Pulmonary artery endothelial cell (primary cell): Measurements from ENCODE around the gene IGF2R. TPM values are rescaled to one million over a fixed set of nuclear protein-coding genes. Genes with fewer than 3 reads are reported as not detected.
"Not testable (repeated sequence)": the region's sequence is repeated elsewhere in the genome, so short reads cannot be mapped to it uniquely, and the experiment has no call there.

ENCODE experiments used
- DNase-seq: peaks from one replicate; pipeline ENCODE4 v3.0.0-alpha.2; 2011; ENCODE audit warnings: low read depth, low spot score
- total RNA-seq: library from RNA; depleted of rRNA; stranded (reverse); fragments of >200 nt; gene quantifications from 2 replicates; pipeline ENCODE4 v1.2.3, GENCODE V29; 2014

The IGF2R gene
- total RNA-seq, 1 donor from 2014 or later, result 63.2 TPM

DNA sequence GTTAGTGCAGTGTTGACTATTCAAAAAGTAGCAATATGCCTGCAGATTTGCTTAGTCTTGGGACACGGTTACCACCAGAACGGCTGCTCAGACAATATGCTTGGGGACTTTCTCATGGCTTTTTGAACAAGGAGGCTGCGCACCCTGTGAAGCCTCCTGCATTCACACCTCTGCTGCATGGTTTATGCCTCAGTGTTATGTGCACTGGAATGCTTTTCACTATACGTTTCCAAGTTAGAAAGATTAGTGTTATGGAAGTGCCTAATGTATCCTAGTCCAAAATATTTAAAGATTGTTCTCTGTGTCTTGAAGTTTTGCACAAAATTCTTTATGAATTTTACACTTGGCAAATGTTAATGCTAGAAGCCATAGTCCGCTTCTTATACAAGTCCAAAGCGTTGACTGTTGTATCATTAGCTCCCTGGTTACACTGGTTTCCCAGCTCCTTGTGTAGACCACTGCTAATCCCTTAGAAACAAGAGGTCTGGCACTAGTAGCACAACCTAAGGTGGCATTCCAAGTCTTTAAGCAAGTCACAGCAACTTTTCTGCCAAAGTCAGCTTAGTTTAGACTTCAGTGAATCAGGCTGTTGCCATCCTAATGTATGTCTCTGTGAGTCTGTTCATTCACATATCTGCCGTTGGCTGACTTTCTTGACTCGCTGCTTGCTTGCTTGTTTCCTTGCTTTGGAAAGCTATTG, 126.4 kb downstream of the IGF2R start:
- DNase-seq, result no peak

DNA sequence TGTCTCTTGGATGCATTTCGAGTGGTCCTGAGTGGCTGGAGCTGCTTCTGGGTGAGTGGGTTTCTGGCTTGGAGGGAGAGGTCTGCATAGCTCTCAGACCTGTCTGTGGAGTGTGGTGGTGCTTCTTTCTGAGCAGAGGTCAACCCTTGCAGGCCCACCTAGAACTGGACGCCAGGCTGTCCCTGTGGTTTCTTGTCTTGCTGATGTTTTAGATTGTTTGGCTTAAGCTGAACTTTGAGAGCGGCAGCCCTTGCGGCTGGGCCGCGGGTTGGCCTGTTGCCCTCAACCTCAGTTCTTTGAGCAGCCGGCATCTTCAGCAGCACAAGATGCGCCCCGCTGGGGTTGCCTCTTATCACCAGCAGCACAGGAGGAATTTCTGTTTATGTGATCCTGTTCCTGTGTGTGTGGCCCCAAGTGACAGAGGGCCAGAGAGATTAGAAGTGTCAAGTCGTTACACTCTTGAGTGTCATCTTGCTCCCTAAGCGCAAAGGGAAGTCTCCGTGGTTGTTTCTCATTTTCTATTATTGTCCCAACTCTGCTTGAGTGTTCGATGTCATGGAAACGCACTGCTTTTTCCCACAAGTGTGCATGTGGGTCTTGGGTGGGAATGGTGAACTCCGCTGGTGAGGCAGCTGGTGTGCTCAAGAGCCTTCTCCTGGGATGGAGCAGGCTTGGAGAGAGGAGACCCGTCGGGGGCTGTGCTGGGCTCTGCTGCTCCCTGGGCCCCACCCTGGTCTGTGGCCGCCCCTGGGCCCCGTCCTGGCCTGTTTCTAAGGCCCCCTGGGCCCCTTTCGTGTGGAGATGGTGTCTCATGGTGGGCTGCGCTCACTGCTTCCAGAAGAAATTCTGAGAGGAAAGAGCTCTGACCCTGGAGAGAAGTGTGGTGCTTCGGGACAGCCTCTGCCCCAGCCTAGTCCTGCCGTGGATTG, 132.7 kb downstream of the IGF2R start:
- no peak for DNase-seq

DNA sequence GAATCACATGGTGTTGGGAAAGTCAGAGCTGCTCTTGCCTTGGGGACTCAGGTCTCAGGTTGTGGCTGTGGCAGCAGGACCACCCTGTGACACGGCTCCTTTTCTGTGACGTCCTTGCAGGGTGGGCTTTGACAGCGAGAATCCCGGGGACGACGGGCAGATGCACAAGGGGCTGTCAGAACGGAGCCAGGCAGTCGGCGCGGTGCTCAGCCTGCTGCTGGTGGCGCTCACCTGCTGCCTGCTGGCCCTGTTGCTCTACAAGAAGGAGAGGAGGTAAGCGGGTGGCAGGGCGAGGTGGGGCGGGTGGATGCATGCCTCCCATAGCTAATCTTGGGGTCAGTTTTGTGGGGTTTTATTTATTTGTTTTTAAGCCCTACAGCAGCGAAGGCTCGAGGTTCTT, 133.5 kb downstream of the IGF2R start:
- no peak for DNase-seq

DNA sequence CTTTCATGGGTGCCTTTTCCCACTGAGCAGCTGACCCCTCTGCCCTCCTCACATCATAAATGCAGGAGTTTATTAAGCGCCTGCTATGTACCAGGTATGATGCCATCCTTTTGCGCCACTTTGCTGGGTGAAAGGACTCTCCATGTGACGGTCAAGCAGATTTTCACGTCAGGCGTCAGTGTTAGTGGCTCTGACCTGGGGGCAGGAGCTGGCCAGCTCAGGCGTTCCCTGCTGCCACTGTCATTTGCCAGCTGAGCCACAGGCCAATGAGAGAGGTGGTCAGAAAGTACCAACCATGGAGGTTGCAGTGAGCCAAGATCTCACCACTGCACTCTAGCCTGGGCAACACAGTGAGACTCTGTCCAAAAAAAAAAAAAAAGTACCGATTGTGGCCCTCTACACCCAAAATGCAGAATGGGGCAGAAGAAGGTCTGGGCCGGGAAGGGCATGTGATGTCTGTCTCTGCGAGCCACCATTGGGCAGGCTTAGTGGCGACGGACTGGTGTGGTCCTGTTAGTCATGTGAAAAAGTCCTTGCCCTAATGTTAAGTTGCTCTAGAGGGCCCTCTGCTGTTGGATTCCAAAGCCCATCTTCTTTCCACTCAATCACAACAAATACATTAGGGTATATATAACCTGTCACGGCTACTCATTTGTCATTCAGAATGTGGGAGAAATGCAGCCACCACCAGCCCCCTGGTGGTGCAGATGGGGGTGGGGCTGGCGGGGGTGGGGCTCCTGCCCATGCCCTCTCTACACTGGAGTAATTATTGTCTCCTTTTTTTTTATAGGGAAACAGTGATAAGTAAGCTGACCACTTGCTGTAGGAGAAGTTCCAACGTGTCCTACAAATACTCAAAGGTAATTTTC, 134.3 kb downstream of the IGF2R start:
- no peak for DNase-seq

DNA sequence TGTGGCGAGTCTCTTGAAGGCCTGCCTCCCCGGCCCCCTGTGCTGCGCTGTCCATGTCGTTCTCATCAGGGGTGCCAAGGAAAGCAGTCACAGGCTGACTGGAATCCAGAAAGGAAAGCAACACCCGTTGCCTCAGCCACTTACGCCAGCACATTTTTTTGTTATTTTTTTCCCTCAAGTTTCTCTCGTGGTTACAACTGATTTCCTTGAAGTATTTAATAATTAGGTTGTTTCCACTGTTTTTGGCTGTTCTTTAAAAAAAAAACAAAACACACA, 134.9 kb downstream of the IGF2R start:
- DNase-seq, result no peak

DNA sequence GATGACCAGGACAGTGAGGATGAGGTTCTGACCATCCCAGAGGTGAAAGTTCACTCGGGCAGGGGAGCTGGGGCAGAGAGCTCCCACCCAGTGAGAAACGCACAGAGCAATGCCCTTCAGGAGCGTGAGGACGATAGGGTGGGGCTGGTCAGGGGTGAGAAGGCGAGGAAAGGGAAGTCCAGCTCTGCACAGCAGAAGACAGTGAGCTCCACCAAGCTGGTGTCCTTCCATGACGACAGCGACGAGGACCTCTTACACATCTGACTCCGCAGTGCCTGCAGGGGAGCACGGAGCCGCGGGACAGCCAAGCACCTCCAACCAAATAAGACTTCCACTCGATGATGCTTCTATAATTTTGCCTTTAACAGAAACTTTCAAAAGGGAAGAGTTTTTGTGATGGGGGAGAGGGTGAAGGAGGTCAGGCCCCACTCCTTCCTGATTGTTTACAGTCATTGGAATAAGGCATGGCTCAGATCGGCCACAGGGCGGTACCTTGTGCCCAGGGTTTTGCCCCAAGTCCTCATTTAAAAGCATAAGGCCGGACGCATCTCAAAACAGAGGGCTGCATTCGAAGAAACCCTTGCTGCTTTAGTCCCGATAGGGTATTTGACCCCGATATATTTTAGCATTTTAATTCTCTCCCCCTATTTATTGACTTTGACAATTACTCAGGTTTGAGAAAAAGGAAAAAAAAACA, 136.1 kb downstream of the IGF2R start:
- DNase-seq, result no peak

DNA sequence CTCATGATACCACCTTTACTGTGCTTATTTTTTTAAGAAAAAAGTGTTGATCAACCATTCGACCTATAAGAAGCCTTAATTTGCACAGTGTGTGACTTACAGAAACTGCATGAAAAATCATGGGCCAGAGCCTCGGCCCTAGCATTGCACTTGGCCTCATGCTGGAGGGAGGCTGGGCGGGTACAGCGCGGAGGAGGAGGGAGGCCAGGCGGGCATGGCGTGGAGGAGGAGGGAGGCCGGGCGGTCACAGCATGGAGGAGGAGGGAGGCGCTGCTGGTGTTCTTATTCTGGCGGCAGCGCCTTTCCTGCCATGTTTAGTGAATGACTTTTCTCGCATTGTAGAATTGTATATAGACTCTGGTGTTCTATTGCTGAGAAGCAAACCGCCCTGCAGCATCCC, 137.1 kb downstream of the IGF2R start:
- no peak for DNase-seq

DNA sequence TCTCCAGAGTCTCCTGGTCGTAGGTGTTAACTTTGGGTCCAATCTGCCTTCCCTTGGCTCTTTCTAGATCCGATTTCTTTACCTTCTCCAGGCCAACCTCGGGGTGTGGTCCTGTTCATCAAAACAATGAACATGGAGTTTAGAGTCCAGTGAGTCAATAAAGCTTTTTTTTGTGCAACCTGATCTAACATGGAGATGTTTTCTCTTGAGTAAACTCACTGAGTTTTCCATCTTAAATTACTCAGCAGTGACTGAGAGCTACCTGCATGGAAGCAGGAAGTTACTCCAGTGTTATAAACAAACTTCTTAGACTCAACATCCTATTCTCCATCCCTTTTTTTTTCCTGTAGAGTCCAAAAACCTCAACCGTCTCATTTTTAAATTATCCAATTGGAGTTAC, 137.8 kb downstream of the IGF2R start:
- no peak for DNase-seq

DNA sequence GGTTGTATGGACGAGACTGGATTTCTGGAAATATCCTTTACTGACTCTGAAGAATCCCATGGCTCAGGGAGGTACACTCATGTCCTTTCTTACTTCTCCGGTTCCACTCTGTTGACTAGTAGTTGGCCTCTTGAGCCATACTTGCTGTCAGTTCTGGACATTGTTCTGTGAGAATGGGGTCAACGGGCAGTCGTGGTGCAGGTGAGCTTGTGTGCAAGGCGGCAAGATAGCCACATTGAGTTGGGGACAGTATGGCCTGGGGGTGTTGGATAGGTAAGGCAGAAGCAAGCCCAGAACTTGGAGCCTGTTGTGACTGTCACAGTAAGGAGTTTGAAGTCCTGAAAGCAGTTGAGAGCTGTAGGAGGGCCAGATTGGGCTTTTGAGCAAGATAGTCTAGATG, 139.2 kb downstream of the IGF2R start:
- DNase-seq, result no peak

DNA sequence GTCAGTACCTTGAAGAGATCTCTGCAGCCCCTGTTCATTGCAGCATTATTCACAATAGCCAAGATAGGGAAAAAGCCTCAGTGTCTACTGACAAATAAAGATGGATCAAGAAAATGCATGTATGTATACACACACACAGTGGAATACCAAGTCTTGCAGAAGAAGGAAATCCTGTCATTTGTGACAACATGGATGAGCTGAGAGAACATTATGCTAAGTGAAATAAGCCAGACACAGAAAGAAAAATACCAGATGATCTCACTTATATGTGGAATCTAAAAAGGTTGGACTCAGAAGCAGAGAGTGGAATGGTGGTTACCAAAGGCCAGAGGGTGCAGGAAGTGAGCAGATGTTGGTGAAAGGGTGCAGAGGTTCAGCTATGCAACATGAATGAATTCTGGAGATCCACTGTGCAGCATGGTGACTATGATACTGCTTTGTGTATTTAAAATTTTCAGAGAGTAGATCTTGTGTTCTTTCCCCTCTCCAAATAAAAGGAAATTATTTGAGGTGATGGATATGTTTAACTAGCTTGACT, 141.8 kb downstream of the IGF2R start:
- no peak for DNase-seq

DNA sequence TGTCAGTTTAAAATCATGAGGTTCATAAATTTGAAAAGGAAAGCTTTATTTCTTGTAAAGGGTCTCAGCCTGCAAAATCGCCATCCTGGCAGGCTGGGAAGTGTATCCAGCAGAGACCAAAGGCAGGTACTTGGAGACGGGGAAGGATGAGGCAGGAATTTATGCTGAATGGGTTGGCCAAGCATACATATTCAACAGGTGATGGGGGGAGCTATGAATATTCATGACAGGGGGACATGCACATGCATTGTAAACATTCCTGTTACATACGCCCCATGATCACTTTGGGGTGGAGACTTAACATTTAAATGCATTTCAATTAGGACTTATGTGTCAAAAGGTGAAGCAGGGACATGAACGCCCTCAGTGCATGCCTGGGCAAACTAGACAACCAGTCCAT, 142.9 kb downstream of the IGF2R start:
- no peak for DNase-seq

DNA sequence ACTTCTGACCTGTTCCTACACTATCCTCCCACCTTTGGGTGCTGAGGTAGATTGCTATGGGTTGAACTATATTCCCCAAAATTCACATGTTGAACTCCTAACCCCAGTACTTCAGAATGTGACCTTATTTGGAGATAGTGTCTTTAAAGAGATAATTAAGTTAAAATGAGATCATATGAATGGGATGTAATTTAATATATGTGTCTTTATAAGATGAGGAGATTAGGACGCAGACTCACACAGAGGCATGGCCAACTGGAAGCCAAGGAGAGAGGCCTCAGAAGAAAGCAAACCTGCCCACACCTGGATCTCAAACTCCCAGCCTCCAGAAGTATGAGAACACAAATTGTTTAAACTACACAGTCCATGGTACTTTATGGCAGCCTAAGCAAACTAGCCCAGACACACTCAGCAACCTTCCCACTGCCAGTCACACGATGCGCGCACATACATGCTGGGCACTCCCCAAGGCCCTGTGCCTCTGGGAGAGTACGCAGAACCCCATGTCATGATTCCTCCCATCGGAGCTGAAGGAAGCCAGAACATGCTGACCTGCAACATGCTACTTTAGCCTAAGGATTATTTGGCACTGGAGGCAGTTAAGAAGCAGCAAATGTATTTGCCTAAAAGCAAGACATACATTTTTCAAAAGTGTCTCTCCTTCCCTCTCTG, 143.9 kb downstream of the IGF2R start:
- DNase-seq, result no peak

DNA sequence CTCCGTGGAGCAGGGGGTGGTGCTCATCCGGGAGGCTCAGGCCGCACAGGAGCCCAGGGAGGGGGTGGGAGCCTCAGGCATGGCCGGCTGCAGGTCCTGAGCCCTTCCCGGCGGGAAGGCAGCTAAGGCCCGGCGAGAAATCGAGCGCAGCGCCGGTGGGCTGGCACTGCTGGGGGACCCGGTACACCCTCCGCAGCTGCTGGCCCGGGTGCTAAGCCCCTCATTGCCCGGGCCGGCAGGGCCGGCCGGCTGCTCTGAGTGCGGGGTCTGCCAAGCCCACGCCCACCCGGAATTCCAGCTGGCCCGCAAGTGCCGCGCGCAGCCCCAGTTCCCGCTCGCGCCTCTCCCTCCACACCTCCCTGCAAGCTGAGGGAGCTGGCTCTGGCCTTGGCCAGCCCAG, 145.7 kb downstream of the IGF2R start:
- not testable (repeated sequence) for DNase-seq

DNA sequence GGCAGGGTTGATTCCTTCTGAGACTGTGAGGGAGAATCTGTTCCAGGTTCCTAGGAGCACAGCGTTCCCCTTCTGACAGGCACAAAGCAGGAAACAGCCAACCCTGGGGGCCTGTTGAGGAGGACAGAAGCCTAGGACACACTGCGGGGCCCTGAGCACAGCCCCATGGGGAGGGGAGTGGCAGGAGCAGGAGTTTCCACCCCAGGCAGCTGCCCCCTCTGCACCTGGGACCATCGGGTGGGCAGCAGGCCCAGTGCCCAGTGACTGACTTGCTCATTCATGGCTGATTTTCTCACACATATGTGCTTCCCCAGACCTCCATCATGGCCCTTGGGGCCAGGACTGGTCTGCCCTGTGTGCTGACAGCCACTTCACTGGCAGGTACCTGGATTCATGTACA, 146.5 kb downstream of the IGF2R start:
- no peak for DNase-seq

DNA sequence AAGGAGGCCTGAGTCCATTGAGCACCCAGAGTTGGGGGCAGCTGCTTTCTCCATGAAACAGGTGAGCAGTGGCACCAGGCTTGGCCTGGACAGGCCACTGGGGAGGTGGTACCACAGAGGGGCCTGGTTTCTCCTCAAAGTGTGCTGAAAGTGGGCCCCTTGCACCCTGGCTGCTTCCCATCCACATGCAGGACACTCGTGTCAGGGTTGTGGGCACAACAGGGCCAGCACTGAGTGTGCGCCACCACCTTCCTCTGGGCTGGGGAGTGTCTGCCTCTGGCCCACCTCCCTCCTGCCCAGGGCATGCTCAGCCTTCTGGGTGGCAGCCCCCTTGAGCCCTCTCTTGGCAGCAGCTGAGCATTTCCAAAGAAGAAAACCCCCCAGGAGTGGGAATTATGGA, 147.5 kb downstream of the IGF2R start:
- no peak for DNase-seq

DNA sequence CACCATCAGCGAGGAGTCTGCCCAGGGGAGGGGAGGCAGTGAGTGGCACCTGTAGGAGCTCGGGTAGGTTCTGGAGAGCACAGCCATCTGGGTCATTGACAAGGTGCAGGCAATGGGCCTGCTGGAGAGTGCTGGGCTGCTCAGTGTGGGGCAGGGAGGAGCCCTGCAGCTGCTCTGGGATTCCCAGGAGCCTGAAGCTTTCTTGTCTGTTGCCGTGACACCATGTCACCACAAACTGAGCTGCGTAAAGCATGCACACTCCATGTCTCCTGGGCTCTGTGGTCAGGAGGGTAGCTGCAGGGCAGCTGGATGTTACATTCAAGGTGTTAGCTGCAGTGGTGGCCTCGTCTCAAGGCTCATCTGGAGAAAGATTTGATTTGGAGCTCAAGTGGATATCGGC, 148.3 kb downstream of the IGF2R start:
- DNase-seq, result no peak

DNA sequence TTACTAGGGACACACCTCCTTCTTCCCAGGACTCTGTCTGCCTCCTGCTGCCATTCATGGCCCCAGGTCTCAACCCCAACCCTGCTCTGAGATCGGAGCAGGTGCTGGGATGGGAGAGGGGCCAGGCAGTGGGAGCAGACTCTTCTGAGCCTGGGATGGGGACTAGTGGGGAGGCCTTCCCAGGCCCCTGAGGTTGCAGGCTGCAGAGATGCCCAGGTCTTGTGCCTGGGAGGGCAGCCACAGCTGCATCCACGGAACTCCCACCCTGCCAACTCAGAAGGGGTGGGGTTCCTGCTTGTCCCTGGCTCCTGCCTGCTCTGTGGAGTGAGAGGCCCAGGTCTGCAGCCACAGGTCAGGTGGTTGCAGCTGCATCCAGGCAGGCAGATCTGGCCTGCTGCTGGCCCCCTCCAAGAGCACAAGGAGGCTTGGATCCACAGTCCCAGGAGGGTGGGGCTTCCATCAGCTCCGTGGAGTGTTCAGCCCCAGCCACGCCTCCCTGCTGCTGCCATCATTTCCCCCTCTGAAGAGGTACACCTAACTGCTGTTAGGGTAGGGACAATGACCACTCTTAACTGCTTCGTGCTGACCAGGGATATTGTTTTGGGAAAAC, 149.8 kb downstream of the IGF2R start:
- no peak for DNase-seq

DNA sequence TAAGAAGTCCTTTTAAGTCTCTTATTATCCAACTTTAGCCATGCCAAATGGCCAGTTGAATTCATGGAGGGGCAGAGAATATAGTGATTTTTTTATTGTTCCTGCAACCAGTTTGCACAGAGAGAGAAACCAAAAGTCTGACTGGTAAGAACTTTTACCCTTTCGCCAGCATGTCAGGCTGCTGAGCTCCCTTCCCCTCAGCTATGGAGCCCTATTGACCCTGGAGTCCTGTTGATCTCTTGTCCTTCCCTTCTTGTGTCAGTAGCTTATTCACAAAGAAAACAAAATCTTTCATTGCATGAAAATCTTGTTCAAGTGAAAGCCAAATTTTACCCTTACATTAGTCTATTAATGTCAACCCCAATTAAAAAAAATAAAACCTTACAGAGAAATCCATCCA, 151.2 kb downstream of the IGF2R start:
- DNase-seq, result no peak

DNA sequence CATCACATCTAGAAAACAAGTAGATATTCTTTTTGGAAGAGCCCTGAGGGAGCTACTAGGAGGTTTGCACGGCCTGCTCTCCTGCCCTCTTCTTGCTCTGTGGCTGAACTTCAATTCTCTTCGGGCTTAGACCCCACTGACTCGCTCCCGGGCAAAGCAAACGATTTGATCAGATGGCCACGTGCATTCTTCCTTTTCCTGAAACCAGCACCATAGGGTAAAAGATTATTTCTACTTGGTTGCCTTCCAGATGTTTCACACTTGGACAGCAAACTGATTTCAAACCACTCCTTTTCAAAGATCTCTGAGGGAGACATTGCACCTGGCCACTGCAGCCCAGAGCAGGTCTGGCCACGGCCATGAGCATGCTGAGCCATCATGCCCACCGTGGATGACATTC, 152.7 kb downstream of the IGF2R start, which contains the start of gene SLC22A1:
Gene SLC22A1 (plus strand): TSS at position 258 of the 400 bp plus-strand sequence. CDS start 121 bp downstream, at position 379.
- no peak for DNase-seq

DNA sequence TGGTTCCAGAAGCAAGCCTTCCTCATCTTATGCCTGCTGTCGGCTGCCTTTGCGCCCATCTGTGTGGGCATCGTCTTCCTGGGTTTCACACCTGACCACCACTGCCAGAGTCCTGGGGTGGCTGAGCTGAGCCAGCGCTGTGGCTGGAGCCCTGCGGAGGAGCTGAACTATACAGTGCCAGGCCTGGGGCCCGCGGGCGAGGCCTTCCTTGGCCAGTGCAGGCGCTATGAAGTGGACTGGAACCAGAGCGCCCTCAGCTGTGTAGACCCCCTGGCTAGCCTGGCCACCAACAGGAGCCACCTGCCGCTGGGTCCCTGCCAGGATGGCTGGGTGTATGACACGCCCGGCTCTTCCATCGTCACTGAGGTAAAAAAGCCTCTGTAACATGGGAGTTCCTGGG, 153.1 kb downstream of the IGF2R start:
- DNase-seq, result no peak
